ENCODE measurements around the gene AP2A2.
A peak's percentile ranks its signal among the peaks of the same experiment; 100 is the strongest.

AP2A2 gene

DNA sequence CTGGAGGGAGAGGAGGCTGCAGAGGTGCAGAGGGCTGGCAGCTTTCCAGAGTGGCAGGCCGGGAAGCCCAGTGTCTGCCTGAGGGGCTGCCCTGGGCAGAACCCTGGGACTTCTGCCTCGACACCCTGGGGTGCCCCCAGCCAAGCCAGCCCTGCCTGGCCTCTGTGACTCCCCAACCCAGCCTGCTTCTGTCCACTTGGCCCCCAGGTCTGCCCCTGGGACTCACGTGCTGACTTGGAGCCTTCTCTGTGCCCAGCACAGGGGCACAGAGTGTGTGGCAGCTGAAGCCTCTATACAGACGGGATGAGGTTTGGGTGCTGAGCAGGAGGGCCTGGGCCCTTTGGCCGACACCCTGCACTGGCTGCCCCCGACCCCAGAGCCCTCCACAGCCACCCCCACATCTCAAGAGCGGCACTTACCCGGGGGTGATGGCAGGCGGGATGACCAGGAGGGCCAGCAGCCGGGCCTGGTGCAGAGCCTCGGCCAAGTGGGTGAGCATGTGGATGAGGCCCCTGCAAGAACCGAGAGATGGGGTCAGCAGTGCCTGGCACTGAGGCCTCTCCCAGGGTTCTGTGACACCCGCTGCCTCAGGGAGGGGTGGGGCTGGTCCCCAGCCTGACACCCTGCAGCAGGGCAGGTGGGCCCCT is 32.5 kb upstream of the AP2A2 start:
- Mint-ChIP-seq H3K4me3 (no peak overlapping the region), H3K36me3 (ENCODE audit: low read depth) (peaks cover 100% of the 10 kb centered on the region), H3K27me3 (no peaks in the 10 kb centered on the region), H3K9me3 (no peaks in the 10 kb centered on the region), H3K27ac (no peak overlapping the region), H3K4me1 (ENCODE audit: low read depth) (no peaks in the 10 kb centered on the region)
- intact Hi-C loops (cut with micrococcal nuclease) = no loop called here

DNA sequence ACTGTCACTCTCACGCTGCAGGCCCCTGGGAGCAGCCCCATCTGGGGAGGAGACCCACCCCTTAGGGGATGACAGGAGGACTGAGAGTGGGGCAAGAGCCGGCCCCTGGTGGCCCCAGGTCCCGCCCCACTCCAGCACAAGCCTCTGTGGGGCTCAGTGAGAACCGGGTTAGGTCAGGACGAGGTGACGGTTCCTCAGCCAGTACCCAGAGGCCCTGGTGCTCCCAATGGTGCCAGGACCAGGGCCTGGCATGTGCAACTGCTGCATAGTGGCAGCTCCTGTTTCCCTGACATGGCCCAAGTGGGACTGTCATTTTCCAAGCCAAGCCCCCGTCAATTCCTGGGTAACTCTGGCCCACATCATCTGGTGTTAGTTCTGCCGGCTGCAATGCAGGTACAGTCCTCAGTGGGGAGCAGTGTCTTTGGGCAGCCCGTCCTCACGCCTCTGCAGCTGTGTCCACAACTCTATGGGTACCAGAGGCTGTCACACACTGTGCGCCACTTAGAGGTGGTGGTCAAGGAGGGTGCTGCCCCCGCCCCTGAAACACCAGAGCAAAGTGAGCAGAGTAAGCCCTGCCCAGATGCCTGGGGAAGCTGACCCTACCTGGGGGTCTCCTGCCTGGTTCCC is 31.0 kb upstream of the AP2A2 start:
- Mint-ChIP-seq H3K36me3 (ENCODE audit: low read depth) (peaks cover 100% of the 10 kb centered on the region), H3K27me3 (no peaks in the 10 kb centered on the region), H3K9me3 (no peaks in the 10 kb centered on the region), H3K27ac (no peak overlapping the region), H3K4me1 (ENCODE audit: low read depth) (no peaks in the 10 kb centered on the region), H3K4me3 (no peak overlapping the region)
- intact Hi-C loops (cut with micrococcal nuclease) = no loop called here

DNA sequence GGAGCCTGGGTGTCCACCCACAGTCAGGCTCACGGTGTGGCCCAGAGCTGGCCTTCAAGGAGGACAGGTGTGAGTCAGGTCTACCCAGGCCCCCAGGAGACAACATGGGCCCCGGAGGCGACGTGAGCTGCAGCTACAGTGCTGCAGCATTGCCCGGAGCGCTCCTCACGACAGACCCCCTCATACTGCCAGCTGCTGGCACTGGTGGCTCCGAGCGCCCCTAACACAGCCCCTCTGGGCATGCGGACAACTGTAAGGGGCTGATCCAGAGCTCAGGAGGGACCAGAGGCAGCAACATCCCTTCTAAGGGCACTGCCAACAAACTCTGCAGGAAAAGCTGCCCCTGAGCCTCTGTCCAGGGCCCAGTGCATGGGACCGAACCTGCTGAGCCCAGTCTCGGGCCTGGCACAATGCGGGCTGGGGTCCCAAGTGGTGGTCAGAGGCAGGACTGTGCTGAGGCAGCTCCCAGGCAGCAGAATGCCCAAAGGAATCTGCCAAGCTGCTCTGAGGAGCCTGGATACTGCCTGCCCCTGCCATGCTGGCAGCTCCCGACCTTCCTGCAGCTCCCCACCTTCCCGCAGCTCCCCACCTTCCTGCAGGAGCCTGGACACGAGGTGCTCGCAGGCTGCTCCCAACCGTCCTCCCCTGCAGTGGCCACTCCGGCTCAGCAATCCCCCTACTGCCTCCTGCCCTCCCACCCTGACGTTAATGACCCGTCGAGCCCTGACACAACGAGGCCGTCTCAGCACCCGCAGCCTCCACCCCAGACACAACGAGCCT is 30.1 kb upstream of the AP2A2 start:
- peaks cover 100% of the 10 kb centered on the region for H3K36me3 Mint-ChIP-seq (ENCODE audit: low read depth)
- no peaks in the 10 kb centered on the region for H3K27me3 Mint-ChIP-seq
- H3K9me3 Mint-ChIP-seq = no peaks in the 10 kb centered on the region
- no peak overlapping the region for H3K4me3 Mint-ChIP-seq
- H3K27ac Mint-ChIP-seq = no peak overlapping the region
- H3K4me1 Mint-ChIP-seq (ENCODE audit: low read depth) = no peaks in the 10 kb centered on the region
- intact Hi-C loops (cut with micrococcal nuclease) = no loop called here

DNA sequence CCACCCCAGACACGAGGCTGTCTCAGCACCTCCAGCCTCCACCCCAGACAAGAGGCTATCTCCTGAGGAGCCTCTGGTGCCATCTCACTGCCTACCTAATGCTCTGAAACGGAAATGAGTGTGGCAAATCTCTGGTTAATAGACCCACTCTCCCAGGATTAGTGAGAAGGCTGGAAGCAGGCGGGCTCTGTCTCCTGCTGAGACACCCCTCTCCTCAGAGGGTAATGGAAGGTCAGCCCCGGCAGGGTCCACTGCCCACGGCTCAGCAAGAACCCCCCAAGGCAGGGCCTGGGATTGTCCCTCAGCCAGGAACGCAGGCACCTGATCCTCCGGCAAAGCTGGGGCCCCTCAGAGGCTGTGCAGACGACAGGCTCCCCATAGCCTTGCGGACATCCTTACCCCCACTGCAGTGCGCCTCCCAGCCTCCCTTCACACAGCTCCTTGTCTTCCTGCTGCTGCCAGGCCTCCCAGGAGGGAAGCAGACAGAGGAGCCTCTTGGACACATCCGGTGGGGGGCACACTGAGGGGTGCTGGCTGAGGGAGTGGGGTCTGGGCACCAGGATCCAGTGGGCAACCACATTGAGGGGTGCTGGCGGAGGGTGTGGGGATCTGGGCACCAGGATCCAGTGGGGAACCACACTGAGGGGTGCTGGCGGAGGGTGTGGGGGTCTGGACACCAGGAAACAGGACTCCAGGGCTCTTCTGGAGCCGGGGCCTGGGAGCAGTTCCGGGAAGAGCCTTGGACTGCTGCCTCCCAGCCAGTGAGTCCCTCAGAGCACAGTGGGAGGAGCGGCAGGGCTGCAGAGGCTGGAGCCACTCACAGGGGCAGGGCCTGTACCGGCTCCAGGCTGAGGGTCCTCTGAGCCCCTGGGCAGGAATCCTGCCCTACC is 28.2 kb upstream of the AP2A2 start:
- peaks cover 5% of the 10 kb centered on the region for H3K4me1 Mint-ChIP-seq (ENCODE audit: low read depth)
- no peak overlapping the region for H3K27ac Mint-ChIP-seq
- intact Hi-C loops (cut with micrococcal nuclease) = no loop called here
- H3K4me3 Mint-ChIP-seq = no peak overlapping the region
- H3K9me3 Mint-ChIP-seq = no peaks in the 10 kb centered on the region
- H3K36me3 Mint-ChIP-seq (ENCODE audit: low read depth) = peaks cover 100% of the 10 kb centered on the region
- H3K27me3 Mint-ChIP-seq = no peaks in the 10 kb centered on the region

DNA sequence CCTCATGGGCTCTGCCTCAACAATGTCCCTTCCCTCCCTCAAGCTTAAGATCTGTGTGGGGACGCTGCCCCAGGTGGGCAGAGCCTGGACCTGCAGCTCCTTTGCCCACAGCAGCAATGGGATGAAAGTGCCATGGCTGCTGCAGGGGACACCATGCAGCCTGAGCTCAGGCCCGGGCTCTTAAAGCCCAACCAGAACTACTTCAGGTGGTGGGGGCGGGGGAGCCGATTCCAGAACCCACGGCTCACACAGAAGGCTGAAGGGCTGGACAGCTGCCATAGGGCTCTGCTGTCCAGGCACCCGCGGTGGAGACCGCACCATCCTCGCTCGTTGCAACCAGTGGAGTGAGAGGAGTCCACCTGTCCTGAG is 27.5 kb upstream of the AP2A2 start:
- Mint-ChIP-seq H3K36me3 (ENCODE audit: low read depth) (peaks cover 100% of the 10 kb centered on the region), H3K27ac (no peak overlapping the region), H3K4me1 (ENCODE audit: low read depth) (peaks cover 5% of the 10 kb centered on the region), H3K27me3 (no peaks in the 10 kb centered on the region), H3K9me3 (no peaks in the 10 kb centered on the region), H3K4me3 (no peak overlapping the region)
- intact Hi-C loops (cut with micrococcal nuclease) = no loop called here

DNA sequence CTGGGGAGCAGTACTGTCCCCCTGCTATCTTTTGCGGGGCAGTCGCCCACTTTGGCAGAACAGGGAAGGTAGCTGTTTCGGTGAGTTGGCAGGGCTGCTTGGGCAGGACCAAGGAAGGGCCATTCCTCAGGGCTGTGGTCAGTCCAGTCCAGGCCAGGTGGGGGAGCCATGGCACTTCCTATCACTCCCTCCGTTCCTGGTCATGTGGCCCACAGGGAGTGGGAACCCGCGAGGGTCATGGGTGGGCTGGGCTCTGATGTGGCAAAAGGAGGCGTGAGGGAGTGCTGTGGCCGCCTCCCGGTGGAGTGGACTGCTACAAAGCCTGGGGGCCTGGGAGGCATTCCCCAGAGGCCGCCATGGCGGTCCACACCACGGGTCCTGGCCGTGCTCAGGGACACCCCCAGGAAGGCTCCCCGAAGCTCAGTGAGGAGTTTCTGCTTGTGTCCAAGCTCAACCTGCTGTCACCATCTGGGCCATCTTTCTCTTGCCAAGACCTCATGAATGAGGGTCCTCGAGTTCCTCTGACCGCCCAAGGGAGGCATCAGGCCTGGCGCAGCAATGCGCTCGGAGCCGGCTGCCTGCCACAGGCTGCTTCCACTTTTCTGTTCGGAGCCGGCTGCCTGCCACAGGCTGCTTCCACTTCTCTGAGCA is 27.0 kb upstream of the AP2A2 start:
- H3K27ac Mint-ChIP-seq = no peak overlapping the region
- H3K27me3 Mint-ChIP-seq = no peaks in the 10 kb centered on the region
- intact Hi-C loops (cut with micrococcal nuclease) = no loop called here
- H3K9me3 Mint-ChIP-seq = no peaks in the 10 kb centered on the region
- peaks cover 100% of the 10 kb centered on the region for H3K36me3 Mint-ChIP-seq (ENCODE audit: low read depth)
- H3K4me3 Mint-ChIP-seq = no peak overlapping the region
- peaks cover 5% of the 10 kb centered on the region for H3K4me1 Mint-ChIP-seq (ENCODE audit: low read depth)

DNA sequence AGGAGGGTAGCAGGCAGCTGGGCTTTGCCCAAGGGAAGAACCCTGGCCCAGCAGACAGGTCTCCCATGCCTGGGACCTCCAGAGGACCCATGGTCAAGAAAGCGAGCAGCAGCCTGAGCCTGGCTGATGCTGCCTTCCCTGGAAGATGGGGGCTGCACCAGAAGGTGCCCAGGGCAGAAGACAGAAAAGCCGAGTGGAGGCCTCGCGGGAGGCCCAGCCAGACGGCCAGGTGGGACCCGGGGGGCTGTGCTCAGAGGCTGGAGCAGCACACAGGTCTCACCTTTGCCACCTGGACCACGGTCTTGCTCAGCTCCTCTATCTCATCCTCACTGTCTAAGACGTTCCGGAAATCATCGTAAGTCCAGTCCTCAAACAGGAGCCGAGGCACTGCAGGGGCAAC is 25.9 kb upstream of the AP2A2 start:
- intact Hi-C loops (cut with micrococcal nuclease) = no loop called here
- no peak overlapping the region for H3K27ac Mint-ChIP-seq
- no peaks in the 10 kb centered on the region for H3K9me3 Mint-ChIP-seq
- peaks cover 5% of the 10 kb centered on the region for H3K4me1 Mint-ChIP-seq (ENCODE audit: low read depth)
- no peak overlapping the region for H3K4me3 Mint-ChIP-seq
- peaks cover 100% of the 10 kb centered on the region for H3K36me3 Mint-ChIP-seq (ENCODE audit: low read depth)
- no peaks in the 10 kb centered on the region for H3K27me3 Mint-ChIP-seq

DNA sequence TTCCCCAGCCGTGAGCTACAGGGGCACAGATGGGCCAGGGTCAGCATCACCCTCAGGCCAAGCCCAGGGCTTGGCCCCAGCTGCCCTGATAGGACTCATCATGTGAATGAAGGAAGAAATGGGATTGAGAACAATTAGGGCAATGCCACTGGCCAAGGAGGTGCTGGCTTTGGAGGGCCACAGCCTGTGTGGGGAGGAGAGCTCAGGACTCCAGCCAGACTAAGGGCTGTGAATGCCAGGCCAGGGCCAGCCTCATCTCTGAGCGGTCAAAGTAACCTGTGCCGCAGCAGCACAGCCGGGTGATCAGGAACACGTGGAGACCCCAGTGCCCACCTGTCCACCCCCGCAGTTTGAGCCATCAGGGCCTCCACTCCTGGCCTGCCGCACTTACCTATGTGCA is 25.1 kb upstream of the AP2A2 start:
- no peaks in the 10 kb centered on the region for H3K9me3 Mint-ChIP-seq
- H3K27me3 Mint-ChIP-seq = no peaks in the 10 kb centered on the region
- no peak overlapping the region for H3K4me3 Mint-ChIP-seq
- H3K27ac Mint-ChIP-seq = no peak overlapping the region
- intact Hi-C loops (cut with micrococcal nuclease) = no loop called here
- peaks cover 5% of the 10 kb centered on the region for H3K4me1 Mint-ChIP-seq (ENCODE audit: low read depth)
- H3K36me3 Mint-ChIP-seq (ENCODE audit: low read depth) = peaks cover 100% of the 10 kb centered on the region

DNA sequence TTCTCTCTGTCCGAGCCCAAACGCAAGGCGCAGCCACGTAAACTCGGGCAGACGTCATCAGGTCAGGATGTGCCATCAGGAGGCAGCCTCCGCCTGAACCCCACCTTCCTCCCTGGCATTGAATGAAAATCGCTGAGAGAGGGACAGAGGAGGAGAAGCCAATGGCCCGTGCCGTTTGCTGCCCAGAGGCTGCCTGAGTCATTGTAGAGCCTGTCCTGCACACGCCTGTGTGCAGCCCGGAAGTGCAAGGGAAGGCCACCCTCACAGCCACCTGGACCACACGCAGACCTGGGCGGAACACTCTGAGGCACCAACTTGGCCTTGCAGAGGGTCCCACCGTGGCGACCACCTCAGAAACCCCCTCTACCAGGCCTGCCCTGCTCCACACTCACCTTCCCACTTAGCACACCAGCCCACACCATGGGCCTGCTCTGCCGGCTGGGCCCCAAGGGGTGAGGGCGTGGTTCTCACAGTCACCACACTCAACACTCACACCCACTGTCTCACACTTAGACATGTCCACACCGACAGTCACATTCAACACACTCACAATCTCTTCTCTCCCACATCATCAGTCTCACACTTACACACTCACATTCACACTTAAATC is 24.1 kb upstream of the AP2A2 start:
- peaks cover 100% of the 10 kb centered on the region for H3K36me3 Mint-ChIP-seq (ENCODE audit: low read depth)
- H3K4me1 Mint-ChIP-seq (ENCODE audit: low read depth) = peaks cover 9% of the 10 kb centered on the region
- no peak overlapping the region for H3K27ac Mint-ChIP-seq
- H3K9me3 Mint-ChIP-seq = no peaks in the 10 kb centered on the region
- H3K27me3 Mint-ChIP-seq = no peaks in the 10 kb centered on the region
- no peak overlapping the region for H3K4me3 Mint-ChIP-seq
- intact Hi-C loops (cut with micrococcal nuclease) = no loop called here

DNA sequence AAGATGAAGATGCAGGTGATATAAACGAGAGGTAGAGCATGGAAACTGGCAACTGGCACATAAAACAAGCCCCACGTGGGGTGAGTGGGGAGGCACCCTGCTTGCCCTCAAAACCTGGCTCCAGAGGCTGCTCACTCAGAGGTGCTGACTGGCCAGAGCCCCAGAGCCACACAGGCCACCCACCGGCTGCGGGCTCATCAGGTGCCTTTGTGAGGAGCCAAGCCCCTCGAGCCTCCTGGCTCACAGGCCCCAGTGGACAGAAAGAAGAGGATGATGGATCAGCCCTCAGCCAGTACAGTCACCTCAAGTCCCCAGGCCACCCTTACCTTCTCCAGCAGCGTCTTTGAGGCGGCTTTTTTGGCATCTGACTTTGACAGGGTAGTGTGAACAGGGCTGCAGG is 21.3 kb upstream of the AP2A2 start:
- Mint-ChIP-seq H3K27me3 (no peaks in the 10 kb centered on the region), H3K36me3 (ENCODE audit: low read depth) (peaks cover 100% of the 10 kb centered on the region), H3K4me1 (ENCODE audit: low read depth) (peaks cover 33% of the 10 kb centered on the region), H3K4me3 (no peak overlapping the region), H3K9me3 (no peaks in the 10 kb centered on the region), H3K27ac (no peak overlapping the region)
- intact Hi-C loops (cut with micrococcal nuclease) = no loop called here

DNA sequence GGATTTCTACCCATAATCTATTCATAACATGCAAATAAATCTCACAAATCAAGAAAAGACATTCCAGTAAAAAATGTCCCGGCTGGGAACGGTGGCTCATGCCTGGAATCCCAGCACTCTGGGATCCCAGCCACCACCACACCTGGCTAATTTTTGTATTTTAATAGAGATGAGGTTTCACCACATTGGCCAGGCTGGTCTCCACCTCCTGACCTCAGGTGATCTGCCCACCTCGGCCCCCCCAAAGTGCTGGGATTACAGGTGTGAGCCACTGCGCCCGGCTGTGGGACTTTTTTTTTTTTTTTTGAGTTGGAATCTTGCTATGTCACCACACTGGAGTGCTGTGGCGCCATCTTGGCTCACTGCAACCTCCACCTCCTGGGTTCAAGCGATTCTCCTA is 19.7 kb upstream of the AP2A2 start:
- Mint-ChIP-seq H3K4me3 (no peak overlapping the region), H3K4me1 (ENCODE audit: low read depth) (peaks cover 37% of the 10 kb centered on the region), H3K27ac (no peak overlapping the region), H3K27me3 (no peaks in the 10 kb centered on the region), H3K36me3 (ENCODE audit: low read depth) (peaks cover 94% of the 10 kb centered on the region), H3K9me3 (no peaks in the 10 kb centered on the region)
- intact Hi-C loops (cut with micrococcal nuclease) = no loop called here

DNA sequence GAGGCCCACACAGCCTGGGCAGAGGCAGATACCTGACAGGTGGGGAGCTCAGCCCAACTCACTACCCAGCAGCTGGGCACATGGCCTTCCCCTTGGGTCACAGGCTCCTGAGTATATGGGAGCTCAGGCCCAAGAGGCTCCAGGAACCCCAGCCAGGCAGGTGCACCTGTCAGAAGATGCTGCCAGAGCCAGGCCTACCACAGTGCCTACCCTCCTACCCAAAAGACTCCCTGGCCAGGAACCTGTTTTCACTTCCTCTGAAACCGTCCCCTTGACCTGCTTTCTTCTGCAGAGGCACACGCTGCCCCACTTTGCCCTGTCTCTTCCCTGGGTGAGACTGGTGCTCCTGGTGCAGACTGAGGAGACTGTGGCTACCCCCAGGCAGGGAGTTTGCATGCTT is 18.0 kb upstream of the AP2A2 start:
- Mint-ChIP-seq H3K4me3 (no peak overlapping the region), H3K9me3 (no peaks in the 10 kb centered on the region), H3K27ac (peak overlapping the region; percentile 32), H3K36me3 (ENCODE audit: low read depth) (peaks cover 89% of the 10 kb centered on the region), H3K27me3 (no peaks in the 10 kb centered on the region), H3K4me1 (ENCODE audit: low read depth) (peaks cover 46% of the 10 kb centered on the region)
- intact Hi-C loops (cut with micrococcal nuclease) = no loop called here

DNA sequence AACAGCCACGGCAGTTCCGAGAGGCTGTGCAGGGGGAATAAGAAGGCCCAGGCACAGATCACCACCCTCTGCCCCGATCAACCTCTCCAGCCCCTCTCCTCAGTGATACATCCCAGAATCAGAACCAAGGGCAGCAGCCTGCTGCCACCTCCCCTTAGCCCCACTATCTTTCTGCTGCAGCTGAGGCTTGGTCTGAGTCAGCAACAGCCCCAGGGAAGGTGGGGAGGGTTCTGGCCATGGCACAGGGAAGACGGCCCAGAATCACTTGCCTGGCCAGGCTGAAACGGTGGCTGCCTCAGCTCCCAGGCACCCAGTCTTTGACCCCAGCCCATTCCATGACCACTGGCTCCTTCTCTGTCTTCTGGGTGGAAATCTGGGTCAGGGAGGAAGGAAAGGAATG is 17.4 kb upstream of the AP2A2 start:
- no peak overlapping the region for H3K4me3 Mint-ChIP-seq
- intact Hi-C loops (cut with micrococcal nuclease) = no loop called here
- H3K36me3 Mint-ChIP-seq (ENCODE audit: low read depth) = peaks cover 89% of the 10 kb centered on the region
- peaks cover 52% of the 10 kb centered on the region for H3K4me1 Mint-ChIP-seq (ENCODE audit: low read depth)
- peak overlapping the region; percentile 32 for H3K27ac Mint-ChIP-seq
- no peaks in the 10 kb centered on the region for H3K9me3 Mint-ChIP-seq
- H3K27me3 Mint-ChIP-seq = no peaks in the 10 kb centered on the region

Measured in dendritic cell treated with granulocyte-macrophage colony-stimulating factor and Interleukin-4, amounts not matched to agents 40 ng/mL and 50 ng/mL, for 4 days (primary cell).